T-cell (primary cell): ENCODE data around the gene TBC1D12. TPM values are rescaled to one million over a fixed set of nuclear protein-coding genes. Genes with fewer than 3 reads are reported as not detected.

Source experiments
- ATAC-seq, 4 experiments: fragments of 200-7000 bp in 3 of 4; fragments of 150-1000 bp in 1 of 4; cut with Tn5 transposase; replicated peaks in 1 of 4; 1 replicate in 3 of 4; 2 replicates in 1 of 4; pipeline ENCODE4 v1.10.0; 2021; ENCODE audit warnings: moderate library complexity in 3 of 4, mild to moderate bottlenecking in 2 of 4, moderate number of reproducible peaks in 1 of 4
- CTCF ChIA-PET, 2 donors: fragments of 300-600 bp; sonication (Branson Sonifier 250); formaldehyde crosslinking; loops; one replicate each; lab custom pipeline; 2022; ENCODE audit warnings: antibody characterized with exemption in 2 of 2; lab: Charles Lee
- POLR2A ChIA-PET, 2 donors: fragments of 300-600 bp; sonication (Branson Sonifier 250); formaldehyde crosslinking; loops; one replicate each; lab custom pipeline; 2022; ENCODE audit warnings: antibody characterized with exemption in 2 of 2; lab: Charles Lee
- DNase-seq, 35 experiments: peaks; one replicate each; pipeline versions ENCODE4 v3.0.0 to v3.0.0-alpha.2; 2013 to 2023
- H3K27ac ChIP-seq: one replicate; pipeline ENCODE4 v1.5.1; 2013; ENCODE audit warnings: low read length
- H3K27me3 ChIP-seq, 2 experiments: replicated peaks in 1 of 2; 1 replicate in 1 of 2; 2 replicates in 1 of 2; pipeline versions ENCODE4 v1.6.1 to v1.7.0; 2013; ENCODE audit warnings: low read length in 1 of 2, mixed read lengths in 1 of 2; ENCODE audit not compliant: control insufficient read depth in 2 of 2, insufficient read depth in 2 of 2; ENCODE audit errors: extremely low read depth in 1 of 2
- H3K36me3 ChIP-seq, 2 donors: 1 replicate in 1 of 2; 2 replicates in 1 of 2; pipeline versions ENCODE4 v1.6.1 to v1.7.0; 2013; ENCODE audit warnings: low read length in 1 of 2; ENCODE audit not compliant: control insufficient read depth in 2 of 2, insufficient read depth in 1 of 2; ENCODE audit errors: extremely low read depth in 1 of 2
- H3K4me1 ChIP-seq, 2 experiments: 1 replicate in 1 of 2; 2 replicates in 1 of 2; pipeline versions ENCODE4 v1.6.1 to v1.7.0; 2013; ENCODE audit warnings: low read length in 2 of 2, mixed read lengths in 1 of 2; ENCODE audit not compliant: insufficient read depth in 2 of 2, control insufficient read depth in 1 of 2; ENCODE audit errors: extremely low read depth in 1 of 2
- H3K4me3 ChIP-seq, 2 donors: 1 replicate in 1 of 2; 2 replicates in 1 of 2; pipeline versions ENCODE4 v1.5.1 to v1.7.0; 2013; ENCODE audit warnings: mild to moderate bottlenecking in 2 of 2, low read length in 1 of 2, moderate library complexity in 1 of 2; ENCODE audit not compliant: control insufficient read depth in 1 of 2; ENCODE audit errors: extremely low read depth in 1 of 2
- H3K9me3 ChIP-seq: 2 replicates; pipeline ENCODE4 v1.7.0; 2013
- H3K27ac Mint-ChIP-seq, 2 donors: one replicate each; pipeline ENCODE4 v1.8.0; 2020 to 2021; ENCODE audit warnings: mild to moderate bottlenecking in 2 of 2, mixed read lengths in 2 of 2
- H3K27me3 Mint-ChIP-seq, 2 donors: one replicate each; pipeline ENCODE4 v1.8.0; 2021 to 2022; ENCODE audit warnings: mixed read lengths in 2 of 2
- H3K36me3 Mint-ChIP-seq: one replicate; pipeline ENCODE4 v1.8.0; 2021; ENCODE audit warnings: mixed read lengths
- H3K4me1 Mint-ChIP-seq, 3 donors: one replicate each; pipeline ENCODE4 v1.8.0; 2020 to 2022; ENCODE audit warnings: mixed read lengths in 3 of 3, mild to moderate bottlenecking in 1 of 3
- H3K4me3 Mint-ChIP-seq, 3 donors: one replicate each; pipeline ENCODE4 v1.8.0; 2020 to 2022; ENCODE audit warnings: mild to moderate bottlenecking in 3 of 3, mixed read lengths in 3 of 3, moderate library complexity in 3 of 3
- H3K9me3 Mint-ChIP-seq, 3 donors: one replicate each; pipeline ENCODE4 v1.8.0; 2020 to 2022; ENCODE audit warnings: mixed read lengths in 3 of 3
- WGBS: methylation state at CpG from one replicate; pipeline ENCODE4 v1.1.5; 2013; ENCODE audit warnings: missing lambda C conversion rate; ENCODE audit not compliant: insufficient coverage; 5-methylcytosine and 5-hydroxymethylcytosine counted together
- total RNA-seq, 35 experiments: library from RNA in 6 of 35; stranded (reverse) in 6 of 35; fragments of 120-200 nt in 1 of 35; gene quantifications; one replicate each; pipeline versions ENCODE4 v1.2.1 to v1.2.4 and lab custom pipeline; 2013 to 2026

TBC1D12 gene
- total RNA-seq, 5 donors from 2014 or later (not counting 1 experiment from before 2014, with no cell fraction given) = 0.16 to 0.53 (median 0.27) TPM; not detected in 1

- Histone ChIP-seq H3K27ac (no peak overlapping the region), H3K27me3 (no peaks in the 10 kb centered on the region), H3K36me3 (no peaks in the 10 kb centered on the region), H3K4me1 (no peaks in the 10 kb centered on the region), H3K4me3 (no peak overlapping the region), H3K9me3 (no peaks in the 10 kb centered on the region)
- ChIA-PET POLR2A (no interaction called here), CTCF (interaction anchor here in 1 of 2 donors (0.7 kb wide), 1 partner anchor 70 kb away, joined by 3 read pairs; no protein-coding TSS in a partner anchor)
- no peak overlapping the region for H3K4me3 Mint-ChIP-seq
- H3K27ac Mint-ChIP-seq = no peak overlapping the region
- peaks cover under 1 to 7% (median 5%) of the 10 kb centered on the region in 3 donors for H3K9me3 Mint-ChIP-seq
- H3K36me3 Mint-ChIP-seq = no peaks in the 10 kb centered on the region
- DNase-seq (no peak), ATAC-seq (no peak)
- peaks cover 4 to 6% of the 10 kb centered on the region in 2 donors for H3K27me3 Mint-ChIP-seq
- no peaks in the 10 kb centered on the region for H3K4me1 Mint-ChIP-seq
These were observed 30.1 kb downstream of the TBC1D12 start for GRCh38 chr10:94432443-94432842.

GRCh38 chr10:94439275-94439861 lies 37.0 kb downstream of the TBC1D12 start:
- no peak for DNase-seq
- ChIA-PET POLR2A (no interaction called here), CTCF (no interaction called here)
- peaks cover 3 to 14% (median 13%) of the 10 kb centered on the region in 3 donors for H3K9me3 Mint-ChIP-seq
- no peaks in the 10 kb centered on the region for H3K4me1 Mint-ChIP-seq
- Histone ChIP-seq H3K4me3 (no peak overlapping the region), H3K36me3 (no peaks in the 10 kb centered on the region), H3K27me3 (peaks cover 0 to 3% of the 10 kb centered on the region in 2 experiments), H3K27ac (no peak overlapping the region), H3K4me1 (no peaks in the 10 kb centered on the region), H3K9me3 (no peaks in the 10 kb centered on the region)
- 70% methylated on average over 2 of the region's 4 CpGs for WGBS
- H3K27ac Mint-ChIP-seq = no peak overlapping the region
- peaks cover 12 to 18% of the 10 kb centered on the region in 2 donors for H3K27me3 Mint-ChIP-seq
- no peak for ATAC-seq
- no peaks in the 10 kb centered on the region for H3K36me3 Mint-ChIP-seq
- H3K4me3 Mint-ChIP-seq = no peak overlapping the region

- Histone ChIP-seq H3K4me3 (no peak overlapping the region), H3K36me3 (no peaks in the 10 kb centered on the region), H3K4me1 (no peaks in the 10 kb centered on the region), H3K27ac (no peak overlapping the region), H3K9me3 (no peaks in the 10 kb centered on the region), H3K27me3 (peaks cover 0 to 5% of the 10 kb centered on the region in 2 experiments)
- ATAC-seq (no peak), DNase-seq (no peak)
- H3K36me3 Mint-ChIP-seq = no peaks in the 10 kb centered on the region
- CTCF ChIA-PET = no interaction called here
- no peaks in the 10 kb centered on the region for H3K4me1 Mint-ChIP-seq
- H3K27me3 Mint-ChIP-seq = peaks cover 12 to 18% of the 10 kb centered on the region in 2 donors
- no peak overlapping the region for H3K4me3 Mint-ChIP-seq
- peaks cover 3 to 14% (median 13%) of the 10 kb centered on the region in 3 donors for H3K9me3 Mint-ChIP-seq
- POLR2A ChIA-PET = no interaction called here
- no peak overlapping the region for H3K27ac Mint-ChIP-seq
These were observed 37.8 kb downstream of the TBC1D12 start for GRCh38 chr10:94440096-94440495.

DNA sequence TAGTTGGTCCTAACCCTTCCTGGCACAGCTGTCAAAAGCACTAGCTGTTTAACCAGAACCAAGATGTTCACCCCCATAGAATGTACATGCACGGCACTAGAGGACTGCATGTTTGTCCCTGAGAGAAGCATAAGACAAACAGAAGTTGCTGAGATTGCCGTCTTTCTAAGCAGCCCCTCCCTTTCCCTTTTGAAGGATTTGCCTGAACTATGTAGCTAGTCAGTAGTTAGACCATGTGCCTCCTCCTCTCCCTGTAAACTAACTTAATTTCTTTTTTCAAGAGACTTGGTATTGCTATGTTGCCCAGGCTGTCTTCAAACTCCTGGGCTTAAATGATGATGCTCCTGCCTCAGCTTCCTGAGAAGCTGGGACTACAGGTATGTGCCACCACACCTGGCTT lies 40.7 kb downstream of the TBC1D12 start:
- Histone ChIP-seq H3K27ac (no peak overlapping the region), H3K4me3 (no peak overlapping the region), H3K27me3 (peaks cover 0 to 7% of the 10 kb centered on the region in 2 experiments), H3K9me3 (no peaks in the 10 kb centered on the region), H3K4me1 (no peaks in the 10 kb centered on the region), H3K36me3 (no peaks in the 10 kb centered on the region)
- ATAC-seq = no peak
- H3K27ac Mint-ChIP-seq = no peak overlapping the region
- peaks cover 0 to 2% (median 2%) of the 10 kb centered on the region in 3 donors for H3K9me3 Mint-ChIP-seq
- no peaks in the 10 kb centered on the region for H3K4me1 Mint-ChIP-seq
- H3K36me3 Mint-ChIP-seq = no peaks in the 10 kb centered on the region
- H3K4me3 Mint-ChIP-seq = no peak overlapping the region
- POLR2A ChIA-PET = no interaction called here
- H3K27me3 Mint-ChIP-seq = peaks cover 17 to 20% of the 10 kb centered on the region in 2 donors
- 83% methylated on average over 2 of the region's 2 CpGs for WGBS
- DNase-seq = no peak
- CTCF ChIA-PET = interaction anchor here (0.5 to 1.7 kb wide), 3 partner anchors 15 to 123 kb away, joined by 3 to 4 read pairs (median 3); no protein-coding TSS in a partner anchor

DNA sequence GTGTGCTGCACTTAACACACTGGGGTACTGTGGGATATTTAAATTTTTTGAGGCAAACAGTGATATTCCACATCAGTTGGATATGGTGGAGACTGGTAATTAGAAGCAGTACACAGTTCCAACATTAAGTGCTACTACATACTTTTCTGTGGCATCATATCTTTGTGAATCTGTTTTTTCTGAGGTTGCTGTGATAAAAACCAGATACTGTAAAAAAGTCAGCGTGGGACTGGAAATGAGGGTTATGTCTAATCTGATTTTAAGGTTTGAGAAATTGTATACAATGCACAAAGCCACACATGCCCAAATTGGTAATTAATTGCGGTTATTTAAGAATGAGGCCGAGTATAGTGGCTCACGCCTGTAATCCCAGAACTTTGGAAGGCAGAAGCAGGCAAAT lies 41.2 kb downstream of the TBC1D12 start:
- peaks cover 0 to 7% of the 10 kb centered on the region in 2 experiments for H3K27me3 ChIP-seq
- H3K4me3 ChIP-seq = no peak overlapping the region
- Mint-ChIP-seq H3K27ac (no peak overlapping the region), H3K36me3 (no peaks in the 10 kb centered on the region), H3K27me3 (peaks cover 17 to 20% of the 10 kb centered on the region in 2 donors), H3K4me3 (no peak overlapping the region), H3K4me1 (no peaks in the 10 kb centered on the region), H3K9me3 (no peaks in the 10 kb centered on the region)
- no peak for DNase-seq
- CTCF ChIA-PET = interaction anchor here (0.6 to 1.7 kb wide), 18 partner anchors 12 to 618 kb away, joined by 3 to 12 read pairs (median 4); partner anchors contain the start of gene NOC3L (in 1 of the 2)
- H3K27ac ChIP-seq = no peak overlapping the region
- WGBS = 80% methylated on average over 2 of the region's 4 CpGs
- H3K4me1 ChIP-seq = no peaks in the 10 kb centered on the region
- no peaks in the 10 kb centered on the region for H3K36me3 ChIP-seq
- ATAC-seq = no peak
- no peaks in the 10 kb centered on the region for H3K9me3 ChIP-seq
- POLR2A ChIA-PET = interaction anchor here in 1 of 2 donors (0.8 kb wide), 1 partner anchor 24 kb away, joined by 6 read pairs; no protein-coding TSS in a partner anchor

DNA sequence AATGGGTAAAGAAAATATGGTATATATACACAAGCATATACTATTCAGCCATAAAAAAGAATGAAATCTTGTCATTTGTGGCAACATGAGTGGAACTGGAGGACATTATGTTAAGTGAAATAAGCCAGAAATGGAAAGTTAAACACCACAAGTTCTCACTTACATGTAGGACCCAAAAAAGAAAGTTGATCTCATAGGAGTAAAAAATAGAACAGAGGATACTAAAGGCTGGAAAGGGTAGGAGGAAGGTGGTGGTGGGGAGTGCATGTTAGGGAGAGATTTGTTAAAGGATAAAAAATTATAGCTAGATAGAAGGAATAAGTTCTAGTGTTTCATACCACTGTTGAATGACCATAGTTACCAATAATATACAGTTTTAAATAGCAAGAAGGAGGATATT lies 48.4 kb downstream of the TBC1D12 start:
- H3K9me3 Mint-ChIP-seq = peaks cover 0 to 8% (median 8%) of the 10 kb centered on the region in 3 donors
- Histone ChIP-seq H3K9me3 (no peaks in the 10 kb centered on the region), H3K27me3 (no peaks in the 10 kb centered on the region), H3K36me3 (no peaks in the 10 kb centered on the region), H3K4me1 (no peaks in the 10 kb centered on the region), H3K4me3 (no peak overlapping the region), H3K27ac (no peak overlapping the region)
- ChIA-PET CTCF (no interaction called here), POLR2A (no interaction called here)
- DNase-seq = no peak
- no peak for ATAC-seq
- no peak overlapping the region for H3K27ac Mint-ChIP-seq
- H3K4me1 Mint-ChIP-seq = no peaks in the 10 kb centered on the region
- H3K36me3 Mint-ChIP-seq = no peaks in the 10 kb centered on the region
- H3K4me3 Mint-ChIP-seq = no peak overlapping the region
- H3K27me3 Mint-ChIP-seq = peaks cover 4 to 5% of the 10 kb centered on the region in 2 donors
